ENCODE results near the gene KLK8.

- no peak for TF ChIP-seq SP1 (IDR thresholded peaks at IDR 0.05)
- no peak for TF ChIP-seq CTCF (IDR thresholded peaks at IDR 0.05; ENCODE audit: low read depth, low read length, missing input control)
- no peak for TF ChIP-seq ZBTB33 (IDR thresholded peaks at IDR 0.05)
- no peak for TF ChIP-seq REST (IDR thresholded peaks at IDR 0.05)
These were observed 978 bp downstream of the KLK8 start for GRCh38 chr19:51000426-51000825.

Measured in liver (tissue), 3 donors.